Sigmoid colon (tissue), 4 donors: ENCODE data around the gene RHBDD3.

Source experiments
- EP300 ChIP-seq, 4 donors: sonication (generic); formaldehyde crosslinking; IDR thresholded peaks; one replicate each; pipeline ENCODE4 v1.6.1; 2017; ENCODE audit warnings: antibody characterized with exemption in 4 of 4
- POLR2A ChIP-seq, 2 donors: fragments of 450-650 bp; IDR thresholded peaks; one replicate each; pipeline ENCODE4 v1.6.1; 2016; ENCODE audit warnings: antibody characterized with exemption in 2 of 2, mild to moderate bottlenecking in 2 of 2, moderate library complexity in 2 of 2
- POLR2AphosphoS5 ChIP-seq, 4 donors: sonication (generic); formaldehyde crosslinking; IDR thresholded peaks; one replicate each; pipeline ENCODE4 v1.6.1; 2017; ENCODE audit warnings: antibody characterized with exemption in 4 of 4
- TF ChIP-seq, protein P1 (sequence below), 4 experiments: fragments of 450-650 bp in 3 of 4; fragments of 200-600 bp in 1 of 4; IDR thresholded peaks; one replicate each; pipeline ENCODE4 v1.5.1; 2016 to 2019; ENCODE audit warnings: antibody characterized with exemption in 4 of 4, mild to moderate bottlenecking in 3 of 4, moderate library complexity in 2 of 4

DNA sequence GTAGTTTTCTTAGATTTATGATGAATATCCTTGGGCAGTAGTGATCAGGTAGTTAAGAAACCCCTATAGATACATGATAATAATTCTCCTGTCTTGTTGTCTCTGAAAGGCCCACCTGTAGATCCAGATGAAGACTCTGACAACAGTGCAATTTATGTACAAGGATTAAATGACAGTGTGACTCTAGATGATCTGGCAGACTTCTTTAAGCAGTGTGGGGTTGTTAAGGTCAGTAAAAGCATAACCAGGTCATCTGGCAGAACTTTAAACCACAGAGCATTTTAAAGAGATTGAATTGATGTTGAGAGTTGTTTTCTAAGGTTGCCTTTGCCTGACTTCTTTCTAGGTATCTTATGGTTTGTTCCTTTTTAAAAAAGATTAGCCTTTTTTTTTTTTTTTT, 24.6 kb upstream of the RHBDD3 start:
- TF ChIP-seq, protein P1, sequence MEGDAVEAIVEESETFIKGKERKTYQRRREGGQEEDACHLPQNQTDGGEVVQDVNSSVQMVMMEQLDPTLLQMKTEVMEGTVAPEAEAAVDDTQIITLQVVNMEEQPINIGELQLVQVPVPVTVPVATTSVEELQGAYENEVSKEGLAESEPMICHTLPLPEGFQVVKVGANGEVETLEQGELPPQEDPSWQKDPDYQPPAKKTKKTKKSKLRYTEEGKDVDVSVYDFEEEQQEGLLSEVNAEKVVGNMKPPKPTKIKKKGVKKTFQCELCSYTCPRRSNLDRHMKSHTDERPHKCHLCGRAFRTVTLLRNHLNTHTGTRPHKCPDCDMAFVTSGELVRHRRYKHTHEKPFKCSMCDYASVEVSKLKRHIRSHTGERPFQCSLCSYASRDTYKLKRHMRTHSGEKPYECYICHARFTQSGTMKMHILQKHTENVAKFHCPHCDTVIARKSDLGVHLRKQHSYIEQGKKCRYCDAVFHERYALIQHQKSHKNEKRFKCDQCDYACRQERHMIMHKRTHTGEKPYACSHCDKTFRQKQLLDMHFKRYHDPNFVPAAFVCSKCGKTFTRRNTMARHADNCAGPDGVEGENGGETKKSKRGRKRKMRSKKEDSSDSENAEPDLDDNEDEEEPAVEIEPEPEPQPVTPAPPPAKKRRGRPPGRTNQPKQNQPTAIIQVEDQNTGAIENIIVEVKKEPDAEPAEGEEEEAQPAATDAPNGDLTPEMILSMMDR (IDR thresholded peaks at IDR 0.05), result no peak
- no peak for TF ChIP-seq POLR2A (IDR thresholded peaks at IDR 0.05)
- no peak for TF ChIP-seq POLR2AphosphoS5 (IDR thresholded peaks at IDR 0.05)
- no peak for TF ChIP-seq EP300 (IDR thresholded peaks at IDR 0.05)
